ENCODE data around the gene TIMM21. TPM values are rescaled to one million over a fixed set of nuclear protein-coding genes. Genes with fewer than 3 reads are reported as not detected.

Gene TIMM21
- total RNA-seq, result 10 to 100 TPM; 30.8 to 38.1 (median 35.9) TPM

DNA sequence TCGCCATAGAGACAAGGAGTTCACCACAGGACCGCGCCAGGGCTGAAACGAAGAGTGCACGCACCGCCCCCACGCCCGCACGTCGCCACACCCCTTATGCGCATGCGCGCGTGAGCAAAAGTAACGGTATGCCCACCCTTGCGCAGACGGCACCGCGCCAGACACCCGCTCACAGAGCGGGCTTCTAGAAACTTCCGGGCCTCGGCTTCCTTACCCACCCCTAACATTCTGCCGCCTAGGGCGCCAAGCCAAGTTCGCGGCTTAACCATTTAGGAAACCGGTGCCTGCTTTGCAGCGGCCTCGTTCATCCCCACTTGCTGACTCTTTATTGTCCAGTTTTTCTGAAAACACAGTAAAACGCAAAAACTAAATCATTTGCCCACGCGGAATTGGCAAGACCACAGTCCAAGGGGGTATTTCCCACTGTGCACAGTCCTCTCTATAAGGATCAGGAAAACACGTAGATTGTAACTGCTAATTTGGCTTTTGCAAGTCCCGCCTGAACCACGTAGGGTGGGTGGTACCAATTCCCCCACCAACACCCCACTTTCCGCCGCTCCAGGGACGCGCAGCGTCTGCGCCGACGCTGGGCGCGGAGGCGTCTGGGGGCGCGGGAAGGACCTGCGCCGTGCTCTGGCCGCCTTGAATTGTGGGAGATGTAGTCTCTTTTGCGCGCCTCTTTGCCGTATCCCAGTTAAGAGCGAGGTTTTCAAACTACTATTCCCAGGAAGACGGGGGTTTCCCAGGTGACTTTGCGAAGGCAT lies at the start of gene TIMM21, which contains the start of gene FBXO15:
Gene TIMM21 (plus strand): TSS at position 745 of the 764 bp plus-strand sequence. CDS start 286 bp downstream, outside the sequence.
Gene FBXO15 (minus strand): TSS at position 56 of the 764 bp plus-strand sequence. CDS start 49 bp downstream, at position 7.
- no peaks in the 10 kb centered on the region for H3K9me3 ChIP-seq
- TF ChIP-seq POLR2AphosphoS5 (IDR thresholded peaks at IDR 0.05) (peak; percentile 61 to 77 (median 75)), POLR2A (IDR thresholded peaks at IDR 0.05) (no peak)
- peak; percentile 90 to 93 for DNase-seq (ENCODE audit: low spot score in 2 of 2)

DNA sequence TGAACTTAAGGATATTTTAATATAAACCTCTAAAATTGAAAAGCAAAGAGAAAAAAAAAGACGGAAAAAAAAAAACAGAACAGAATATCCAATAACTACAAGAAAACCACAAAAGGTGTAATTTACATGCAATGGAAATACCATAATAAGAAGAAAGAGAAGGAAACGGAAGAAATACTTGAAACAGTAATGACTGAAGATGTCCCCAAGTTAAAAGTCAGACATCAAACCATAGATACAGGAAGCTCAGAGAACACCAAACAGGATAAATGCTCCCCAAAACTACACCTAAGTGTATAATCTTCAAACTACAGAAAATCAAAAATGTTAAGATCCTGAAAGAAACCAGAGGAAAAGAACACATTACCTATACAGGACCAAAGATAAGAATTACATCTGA lies 39.9 kb upstream of the TIMM21 start:
- DNase-seq (ENCODE audit: low spot score in 2 of 2), result no peak
- Histone ChIP-seq H3K4me3 (no peak overlapping the region), H3K27me3 (no peaks in the 10 kb centered on the region), H3K27ac (no peak overlapping the region), H3K36me3 (no peaks in the 10 kb centered on the region), H3K4me1 (no peaks in the 10 kb centered on the region), H3K9me3 (peaks cover 0 to 21% of the 10 kb centered on the region in 2 donors)
- TF ChIP-seq CTCF (IDR thresholded peaks at IDR 0.05) (no peak), POLR2A (IDR thresholded peaks at IDR 0.05) (no peak), POLR2AphosphoS5 (IDR thresholded peaks at IDR 0.05) (no peak)
- intact Hi-C loops (cut with DNase I; ENCODE audit: low total_unique reads), result no loop called here

More for the DNA sequence above, at the start of gene TIMM21, which contains the start of gene FBXO15:
- Histone ChIP-seq H3K4me1 (peaks cover 0 to 5% of the 10 kb centered on the region in 2 donors), H3K27ac (peak within 1 kb of the TSS; percentile 86 to 94), H3K27me3 (no peaks in the 10 kb centered on the region), H3K4me3 (peak within 1 kb of the TSS; percentile 73 to 83 (median 76)), H3K36me3 (no peaks in the 10 kb centered on the region)
- intact Hi-C loops (cut with DNase I; ENCODE audit: low total_unique reads), result no loop called here

GRCh38 chr18:74110149-74110548 lies 38.2 kb upstream of the TIMM21 start:
- Histone ChIP-seq H3K27ac (no peak overlapping the region), H3K4me3 (no peak overlapping the region), H3K9me3 (peaks cover 0 to 21% of the 10 kb centered on the region in 2 donors), H3K27me3 (no peaks in the 10 kb centered on the region), H3K36me3 (no peaks in the 10 kb centered on the region), H3K4me1 (no peaks in the 10 kb centered on the region)
- no peak for DNase-seq (ENCODE audit: low spot score in 2 of 2)
- intact Hi-C loops (cut with DNase I; ENCODE audit: low total_unique reads), result no loop called here
- no peak for TF ChIP-seq CTCF (IDR thresholded peaks at IDR 0.05)
- no peak for TF ChIP-seq POLR2A (IDR thresholded peaks at IDR 0.05)
- no peak for TF ChIP-seq POLR2AphosphoS5 (IDR thresholded peaks at IDR 0.05)

- H3K36me3 ChIP-seq, result no peaks in the 10 kb centered on the region
- DNase-seq (ENCODE audit: low spot score in 2 of 2), result no peak
- intact Hi-C loops (cut with DNase I; ENCODE audit: low total_unique reads), result no loop called here
- no peak overlapping the region for H3K27ac ChIP-seq
- H3K4me1 ChIP-seq, result no peaks in the 10 kb centered on the region
- H3K4me3 ChIP-seq, result no peak overlapping the region
- TF ChIP-seq POLR2AphosphoS5 (IDR thresholded peaks at IDR 0.05) (no peak), CTCF (IDR thresholded peaks at IDR 0.05) (no peak), POLR2A (IDR thresholded peaks at IDR 0.05) (no peak)
- peaks cover 0 to 21% of the 10 kb centered on the region in 2 donors for H3K9me3 ChIP-seq
- H3K27me3 ChIP-seq, result no peaks in the 10 kb centered on the region
Measured at GRCh38 chr18:74110976-74111375, 37.3 kb upstream of the TIMM21 start.

GRCh38 chr18:74113711-74114110 lies 34.6 kb upstream of the TIMM21 start:
- Histone ChIP-seq H3K4me3 (no peak overlapping the region), H3K27me3 (no peaks in the 10 kb centered on the region), H3K27ac (no peak overlapping the region), H3K9me3 (peaks cover 0 to 8% of the 10 kb centered on the region in 2 donors), H3K36me3 (no peaks in the 10 kb centered on the region), H3K4me1 (no peaks in the 10 kb centered on the region)
- intact Hi-C loops (cut with DNase I; ENCODE audit: low total_unique reads), result no loop called here
- no peak for DNase-seq (ENCODE audit: low spot score in 2 of 2)
- TF ChIP-seq POLR2AphosphoS5 (IDR thresholded peaks at IDR 0.05) (no peak), CTCF (IDR thresholded peaks at IDR 0.05) (no peak), POLR2A (IDR thresholded peaks at IDR 0.05) (no peak)
